ENCODE results near the gene POLK.
"Not testable (repeated sequence)": the region's sequence is repeated elsewhere in the genome, so short reads cannot be mapped to it uniquely, and the experiment has no call there.

DNA sequence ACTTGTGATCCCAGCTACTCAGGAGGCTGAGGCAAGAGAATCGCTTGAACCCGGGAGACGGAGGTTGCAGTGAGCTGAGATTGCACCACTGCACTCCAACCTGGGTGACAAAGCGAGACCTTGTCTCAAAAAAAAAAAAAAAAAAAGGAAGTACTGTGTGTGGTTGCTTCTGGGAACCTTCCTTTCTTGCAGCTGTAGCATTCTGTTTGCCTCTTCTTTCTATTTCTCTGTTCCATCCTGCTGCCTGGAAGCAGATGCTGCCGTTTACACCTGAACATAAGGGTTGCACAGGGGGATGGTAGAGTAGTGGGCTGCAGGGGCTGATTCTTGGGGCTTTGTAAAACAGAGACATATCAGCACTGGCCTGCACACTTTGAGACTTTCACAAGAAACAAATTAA lies 95.7 kb downstream of the POLK start:
- TF ChIP-seq POLR2AphosphoS5 (IDR thresholded peaks at IDR 0.05; ENCODE audit: insufficient read depth, low read depth, low read length); CTCF (IDR thresholded peaks at IDR 0.05; ENCODE audit: extremely low read depth in 1 of 2, insufficient read depth in 1 of 2, low read depth in 1 of 2, low read length in 2 of 2); JUN (IDR thresholded peaks at IDR 0.05; ENCODE audit: borderline replicate concordance, insufficient read depth, insufficient read length, low read depth); POLR2A (IDR thresholded peaks at IDR 0.05; ENCODE audit: low read depth, low read length): not testable (repeated sequence)

Data from endothelial cell of umbilical vein (primary cell).